ENCODE results near the gene GAL3ST2.

GAL3ST2 gene

DNA sequence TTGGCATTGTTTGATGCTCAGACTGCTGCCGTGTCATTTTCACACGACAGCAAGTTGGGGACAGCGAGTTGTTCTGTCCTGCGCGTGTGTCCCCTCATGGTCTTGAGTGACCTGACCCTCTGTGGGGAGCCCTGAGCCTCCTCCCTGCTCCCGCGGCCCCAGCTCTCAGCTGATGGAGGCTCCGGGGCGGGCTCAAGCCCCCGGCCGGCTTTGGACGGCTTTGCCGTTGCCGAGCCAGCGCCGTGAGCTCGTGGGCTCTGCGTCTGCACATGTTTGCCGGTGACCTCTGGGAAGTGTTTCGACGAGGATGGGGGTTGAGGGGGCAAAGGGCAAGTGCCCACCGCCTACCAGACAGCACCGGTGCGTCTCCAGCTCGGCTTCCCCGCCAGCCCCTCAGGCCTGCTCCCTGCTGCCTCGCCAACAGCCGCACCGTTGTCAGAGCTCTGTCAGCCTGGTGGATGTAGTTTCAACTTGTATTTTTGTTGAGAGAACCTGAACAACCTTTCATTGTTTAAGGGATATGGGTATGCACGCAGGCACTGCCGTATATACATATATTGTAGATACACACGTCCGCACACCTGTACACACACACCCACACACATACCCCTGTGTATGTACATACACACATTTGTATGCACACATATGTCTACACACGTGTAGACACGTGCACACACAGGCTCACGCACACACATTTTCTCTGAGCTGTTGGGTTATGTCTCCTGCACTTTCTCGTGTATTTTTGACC, 68.4 kb downstream of the GAL3ST2 start:
- no peak overlapping the region for H3K4me3 ChIP-seq (ENCODE audit: low read length)
- no peak for DNase-seq (ENCODE audit: low read depth)
- TF ChIP-seq, protein P1, sequence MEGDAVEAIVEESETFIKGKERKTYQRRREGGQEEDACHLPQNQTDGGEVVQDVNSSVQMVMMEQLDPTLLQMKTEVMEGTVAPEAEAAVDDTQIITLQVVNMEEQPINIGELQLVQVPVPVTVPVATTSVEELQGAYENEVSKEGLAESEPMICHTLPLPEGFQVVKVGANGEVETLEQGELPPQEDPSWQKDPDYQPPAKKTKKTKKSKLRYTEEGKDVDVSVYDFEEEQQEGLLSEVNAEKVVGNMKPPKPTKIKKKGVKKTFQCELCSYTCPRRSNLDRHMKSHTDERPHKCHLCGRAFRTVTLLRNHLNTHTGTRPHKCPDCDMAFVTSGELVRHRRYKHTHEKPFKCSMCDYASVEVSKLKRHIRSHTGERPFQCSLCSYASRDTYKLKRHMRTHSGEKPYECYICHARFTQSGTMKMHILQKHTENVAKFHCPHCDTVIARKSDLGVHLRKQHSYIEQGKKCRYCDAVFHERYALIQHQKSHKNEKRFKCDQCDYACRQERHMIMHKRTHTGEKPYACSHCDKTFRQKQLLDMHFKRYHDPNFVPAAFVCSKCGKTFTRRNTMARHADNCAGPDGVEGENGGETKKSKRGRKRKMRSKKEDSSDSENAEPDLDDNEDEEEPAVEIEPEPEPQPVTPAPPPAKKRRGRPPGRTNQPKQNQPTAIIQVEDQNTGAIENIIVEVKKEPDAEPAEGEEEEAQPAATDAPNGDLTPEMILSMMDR (IDR thresholded peaks at IDR 0.05; ENCODE audit: insufficient read depth, low read depth, low read length, missing control alignments): no peak

DNA sequence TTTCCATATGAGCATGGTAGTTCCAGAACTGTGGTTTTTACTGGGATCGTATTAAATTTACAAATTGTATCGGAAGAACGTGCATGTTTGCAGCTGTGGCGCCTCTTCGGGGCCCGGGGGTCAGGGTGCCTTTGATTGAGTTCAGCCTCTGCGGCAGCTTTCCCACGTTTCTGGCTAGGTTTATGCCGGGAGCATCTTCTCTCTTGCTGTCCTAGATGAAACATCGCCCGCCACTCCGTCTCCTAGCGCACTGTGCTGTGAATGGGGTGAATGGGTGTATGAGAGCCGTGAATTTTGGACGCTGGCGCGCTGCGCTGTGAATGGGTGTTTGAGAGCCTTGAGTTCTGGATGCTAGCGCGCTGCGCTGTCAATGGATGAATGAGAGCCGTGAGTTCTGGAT, 69.8 kb downstream of the GAL3ST2 start:
- H3K4me3 ChIP-seq (ENCODE audit: low read length): no peak overlapping the region
- no peak for DNase-seq (ENCODE audit: low read depth)
- TF ChIP-seq, protein P1 (IDR thresholded peaks at IDR 0.05; ENCODE audit: insufficient read depth, low read depth, low read length, missing control alignments): no peak

DNA sequence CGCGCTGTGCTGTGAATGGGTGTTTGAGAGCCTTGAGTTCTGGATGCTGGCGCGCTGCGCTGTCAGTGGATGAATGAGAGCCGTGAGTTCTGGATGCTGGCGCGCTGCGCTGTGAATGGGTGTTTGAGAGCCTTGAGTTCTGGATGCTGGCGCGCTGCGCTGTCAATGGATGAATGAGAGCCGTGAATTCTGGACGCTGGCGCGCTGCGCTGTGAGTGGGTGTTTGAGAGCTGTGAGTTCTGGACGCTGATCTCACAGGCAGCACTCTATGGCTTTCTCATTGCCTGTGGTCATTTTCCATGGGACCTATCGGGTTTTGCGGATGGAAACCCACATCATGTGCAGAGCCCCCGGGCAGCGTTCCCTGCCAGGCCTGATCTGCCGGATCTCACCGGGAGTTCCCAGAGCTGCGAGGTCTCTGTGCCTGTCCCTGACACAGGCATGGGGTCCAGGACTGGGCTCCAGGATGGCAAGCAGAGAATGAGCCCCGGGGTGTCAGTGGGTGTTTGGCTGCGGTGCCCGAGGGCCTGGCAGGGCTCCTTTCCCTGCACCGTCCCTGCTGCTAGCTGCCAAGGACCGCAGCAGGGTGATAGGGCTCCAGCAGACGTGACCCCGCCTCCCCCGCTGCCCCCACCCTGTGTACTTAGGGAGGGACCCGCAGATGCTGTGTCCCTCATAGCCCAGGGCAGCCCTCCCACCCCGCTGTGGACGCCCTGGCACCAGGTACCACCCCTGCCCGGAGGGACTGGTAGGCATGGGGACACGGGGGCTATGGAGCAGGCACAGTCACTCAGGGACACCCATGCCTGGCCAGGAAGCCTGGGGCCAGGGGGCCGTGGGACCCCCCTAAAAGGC, 72.4 kb downstream of the GAL3ST2 start:
- no peak for DNase-seq (ENCODE audit: low read depth)
- TF ChIP-seq, protein P1 (IDR thresholded peaks at IDR 0.05; ENCODE audit: insufficient read depth, low read depth, low read length, missing control alignments): no peak

DNA sequence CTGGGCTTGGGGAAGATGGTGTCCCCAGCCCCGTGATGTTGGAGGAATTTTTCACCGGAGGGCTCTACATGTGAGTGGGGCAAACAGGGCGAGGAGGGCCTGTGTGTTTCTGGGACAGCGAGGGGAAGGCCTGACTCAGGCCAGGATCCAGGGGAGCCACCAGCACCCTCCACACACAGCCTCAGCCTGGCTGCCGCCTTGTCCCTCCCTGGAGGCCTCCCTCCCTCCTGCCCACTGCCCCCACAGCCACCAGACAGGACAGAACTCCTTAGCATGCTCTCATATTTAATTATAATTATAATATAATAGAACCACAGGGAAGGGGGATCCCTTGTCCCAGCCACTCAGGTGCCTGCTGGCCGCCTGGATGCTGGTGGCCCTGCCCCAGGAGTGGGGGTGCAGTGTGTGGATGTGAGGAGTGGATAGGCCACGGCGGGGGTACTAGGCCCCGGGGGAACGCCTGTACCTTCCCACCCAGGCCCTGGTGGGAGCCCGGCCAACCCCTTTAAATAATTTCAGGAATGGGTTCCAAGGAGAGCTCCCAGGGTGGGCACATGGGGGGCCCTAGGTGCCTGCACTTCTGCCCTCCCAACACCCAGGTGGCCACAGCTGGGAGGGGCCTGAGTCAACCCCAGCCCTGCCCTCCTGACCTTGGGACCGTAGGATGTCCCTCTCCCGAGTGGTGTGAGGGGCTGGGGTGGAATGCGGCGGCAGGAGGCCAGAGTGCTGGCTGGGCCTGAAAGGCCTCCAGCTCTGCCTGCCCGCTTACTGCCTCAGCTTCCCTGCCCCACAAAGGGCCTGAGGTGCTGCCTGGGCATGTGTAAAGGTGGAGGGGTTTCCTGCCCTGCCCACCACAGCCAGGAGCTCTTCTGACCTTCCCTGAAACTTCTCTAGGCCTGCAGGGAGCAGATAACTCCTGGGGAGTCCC, 73.3 kb downstream of the GAL3ST2 start:
- DNase-seq (ENCODE audit: low read depth): no peak
- H3K4me3 ChIP-seq (ENCODE audit: low read length): no peak overlapping the region
- TF ChIP-seq, protein P1 (IDR thresholded peaks at IDR 0.05; ENCODE audit: insufficient read depth, low read depth, low read length, missing control alignments): no peak

More for the DNA sequence above, 72.4 kb downstream of the GAL3ST2 start:
- H3K4me3 ChIP-seq (ENCODE audit: low read length): no peak overlapping the region

DNA sequence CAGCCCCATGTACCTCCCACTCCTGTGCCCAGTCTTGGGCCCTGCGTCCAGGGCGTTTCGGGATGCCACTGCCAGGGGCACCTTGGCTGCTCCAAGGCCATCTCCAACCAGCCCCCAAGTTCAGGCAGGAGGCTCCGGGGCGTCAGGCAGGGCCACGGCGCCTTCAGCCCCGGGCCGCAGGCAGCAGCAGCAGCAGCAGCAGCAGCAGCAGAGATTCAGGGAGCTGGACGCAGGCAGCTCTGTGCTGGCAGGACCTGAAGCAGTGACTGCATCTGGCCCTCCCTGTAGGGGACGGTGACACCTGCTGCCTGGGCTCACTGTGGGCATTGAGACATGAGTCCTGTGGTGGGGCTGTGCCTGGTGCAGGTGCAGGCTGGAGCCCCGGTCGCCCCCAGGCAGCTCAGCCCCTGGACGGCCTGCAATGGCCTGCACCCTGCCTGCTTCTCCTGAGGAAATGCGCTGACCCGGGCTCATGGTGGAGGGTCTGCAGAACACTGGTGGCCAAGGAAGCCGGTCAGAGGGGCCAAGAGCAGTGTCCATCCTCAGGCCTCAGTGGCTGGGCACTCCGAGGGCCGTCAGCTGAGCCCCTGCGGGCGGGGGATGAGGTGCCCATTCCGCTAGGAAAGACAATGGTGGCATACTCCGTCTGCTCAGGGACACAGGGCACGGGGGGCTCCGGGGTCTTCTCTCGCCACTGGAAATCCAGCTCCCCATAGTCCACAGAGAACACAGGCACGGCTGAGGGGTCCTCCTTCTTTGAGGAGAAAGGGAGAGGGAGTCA, 74.1 kb downstream of the GAL3ST2 start:
- H3K4me3 ChIP-seq (ENCODE audit: low read length): no peak overlapping the region
- no peak for DNase-seq (ENCODE audit: low read depth)
- TF ChIP-seq, protein P1 (IDR thresholded peaks at IDR 0.05; ENCODE audit: insufficient read depth, low read depth, low read length, missing control alignments): no peak

Data from epithelial cell of esophagus (primary cell).